IMR-90 (cell line): ENCODE results near the gene SAMHD1. TPM values are rescaled to one million over a fixed set of nuclear protein-coding genes. Genes with fewer than 3 reads are reported as not detected.
"Not testable (repeated sequence)": the region's sequence is repeated elsewhere in the genome, so short reads cannot be mapped to it uniquely, and the experiment has no call there.

ENCODE experiments used
- ATAC-seq: fragments of 200-7000 bp; cut with Tn5 transposase; 2 replicates; pipeline ENCODE4 v1.9.1; 2020; ENCODE audit warnings: low read depth, mild to moderate bottlenecking, moderate library complexity
- BruUV-seq: library from RNA; stranded (reverse); fragments of 400-500 nt; replicated peaks from 2 replicates; lab custom pipeline; 2021; lab: Mats Ljungman, UMichigan
- CTCF ChIA-PET: fragments of 300-600 bp; formaldehyde crosslinking; extraction: SDS; loops from one replicate; lab custom pipeline; 2021; ENCODE audit warnings: antibody characterized with exemption; lab: Yijun Ruan, JAX
- POLR2A ChIA-PET: fragments of 300-600 bp; sonication (Branson Sonifier 250); formaldehyde crosslinking; loops from one replicate; lab custom pipeline; 2022; ENCODE audit warnings: antibody characterized with exemption; ENCODE audit not compliant: unreplicated experiment; lab: Charles Lee
- DNase-seq: peaks from one replicate; pipeline ENCODE4 v3.0.0; 2013
- H2AFZ ChIP-seq: replicated peaks from 2 replicates; pipeline ENCODE3; 2013; ENCODE audit warnings: low read length, mild to moderate bottlenecking; ENCODE audit not compliant: poor library complexity
- H2AK5ac ChIP-seq: 2 replicates; pipeline ENCODE4 v1.6.1; 2013; ENCODE audit warnings: low read depth, low read length, inconsistent platforms
- H2AK9ac ChIP-seq: replicated peaks from 2 replicates; pipeline ENCODE3; 2013; ENCODE audit warnings: mild to moderate bottlenecking, low read depth, low read length, moderate library complexity; ENCODE audit not compliant: poor library complexity
- H2BK120ac ChIP-seq: 2 replicates; pipeline ENCODE4 v1.6.1; 2013; ENCODE audit warnings: low read depth, low read length, inconsistent platforms
- H2BK15ac ChIP-seq: 3 replicates; pipeline ENCODE4 v1.6.1; 2013; ENCODE audit warnings: low read depth, low read length, inconsistent platforms
- H2BK20ac ChIP-seq: 2 replicates; pipeline ENCODE4 v1.6.1; 2013; ENCODE audit warnings: low read depth, mild to moderate bottlenecking, inconsistent platforms, low read length, moderate library complexity
- H2BK5ac ChIP-seq: 2 replicates; pipeline ENCODE4 v1.6.1; 2013; ENCODE audit warnings: mild to moderate bottlenecking, low read depth, low read length, inconsistent platforms; ENCODE audit not compliant: poor library complexity, severe bottlenecking
- H3K14ac ChIP-seq: replicated peaks from 2 replicates; pipeline ENCODE4 v1.6.1; 2013; ENCODE audit warnings: low read depth, low read length, inconsistent platforms
- H3K18ac ChIP-seq: 2 replicates; pipeline ENCODE4 v1.6.1; 2013; ENCODE audit warnings: low read depth, low read length, control low read depth
- H3K23ac ChIP-seq: 2 replicates; pipeline ENCODE4 v1.6.1; 2013; ENCODE audit warnings: low read depth, low read length, inconsistent platforms
- H3K27ac ChIP-seq: 2 replicates; pipeline ENCODE4 v1.5.1; 2013; ENCODE audit warnings: mild to moderate bottlenecking, control low read depth, low read length; ENCODE audit not compliant: insufficient read depth
- H3K27me3 ChIP-seq: 2 replicates; pipeline ENCODE4 v1.6.1; 2013; ENCODE audit warnings: low read length; ENCODE audit not compliant: control insufficient read depth, insufficient read depth
- H3K36me3 ChIP-seq: 2 replicates; pipeline ENCODE4 v1.6.1; 2013; ENCODE audit warnings: low read length, mixed read lengths; ENCODE audit not compliant: control insufficient read depth, insufficient read depth
- H3K4ac ChIP-seq: 2 replicates; pipeline ENCODE4 v1.6.1; 2013; ENCODE audit warnings: low read depth, low read length, inconsistent platforms
- H3K4me1 ChIP-seq: 2 replicates; pipeline ENCODE4 v1.6.1; 2013; ENCODE audit warnings: low read length, mixed read lengths; ENCODE audit not compliant: control insufficient read depth, insufficient read depth
- H3K4me2 ChIP-seq: 2 replicates; pipeline ENCODE4 v1.6.1; 2013; ENCODE audit warnings: low read depth, mild to moderate bottlenecking, control low read depth, low read length, moderate library complexity
- H3K4me3 ChIP-seq: 2 replicates; pipeline ENCODE4 v1.5.1; 2013; ENCODE audit warnings: low read depth, mild to moderate bottlenecking, control low read depth, low read length, moderate library complexity; ENCODE audit not compliant: insufficient read depth
- H3K56ac ChIP-seq: 2 replicates; pipeline ENCODE4 v1.6.1; 2013; ENCODE audit warnings: low read length, inconsistent platforms; ENCODE audit not compliant: insufficient read depth; ENCODE audit errors: extremely low read depth
- H3K79me1 ChIP-seq, 2 experiments: 2 replicates each; pipeline ENCODE4 v1.6.1; 2013; ENCODE audit warnings: low read length in 2 of 2, inconsistent platforms in 1 of 2, low read depth in 1 of 2
- H3K9ac ChIP-seq: 2 replicates; pipeline ENCODE4 v1.6.1; 2013; ENCODE audit warnings: low read depth, low read length, control low read depth
- H3K9me1 ChIP-seq: 2 replicates; pipeline ENCODE4 v1.6.1; 2013; ENCODE audit warnings: low read length, inconsistent platforms; ENCODE audit not compliant: insufficient read depth
- H3K9me3 ChIP-seq: 2 replicates; pipeline ENCODE4 v1.6.1; 2013; ENCODE audit warnings: low read length; ENCODE audit not compliant: control insufficient read depth, insufficient read depth
- H4K20me1 ChIP-seq: 2 replicates; pipeline ENCODE4 v1.6.1; 2013; ENCODE audit warnings: low read length, inconsistent platforms; ENCODE audit not compliant: insufficient read depth
- H4K5ac ChIP-seq: 2 replicates; pipeline ENCODE4 v1.6.1; 2013; ENCODE audit warnings: mild to moderate bottlenecking, low read depth, low read length, control low read depth
- H4K8ac ChIP-seq, 2 experiments: 2 replicates each; pipeline ENCODE4 v1.6.1; 2013; ENCODE audit warnings: low read depth in 2 of 2, low read length in 2 of 2, control low read depth in 1 of 2, inconsistent platforms in 1 of 2
- H4K91ac ChIP-seq: 2 replicates; pipeline ENCODE4 v1.6.1; 2013; ENCODE audit warnings: low read depth, low read length, inconsistent platforms; ENCODE audit not compliant: insufficient read depth
- BHLHE40 ChIP-seq: fragments of 150-350 bp; IDR thresholded peaks from 2 replicates; pipeline ENCODE4 v1.6.1; 2016; ENCODE audit warnings: mild to moderate bottlenecking, low read depth, low read length
- FOS ChIP-seq: fragments of 150-350 bp; IDR thresholded peaks from 2 replicates; pipeline ENCODE4 v1.6.1; 2016; ENCODE audit warnings: low read depth, low read length
- WGBS, 2 experiments: methylation state at CpG; one replicate each; pipeline versions ENCODE4 v1.1.5 to v1.1.7; 2013; ENCODE audit warnings: missing lambda C conversion rate in 2 of 2; ENCODE audit not compliant: insufficient read length in 1 of 2; ENCODE audit errors: extremely low coverage in 2 of 2; 5-methylcytosine and 5-hydroxymethylcytosine counted together
- dilution Hi-C: fragments of 300-500 bp; cut with HindIII; formaldehyde crosslinking; loops from one replicate; pipeline ENCODE4 v1.14.3; 2018; ENCODE audit warnings: low sequenced_read_pairs; ENCODE audit not compliant: unreplicated experiment
- in situ Hi-C: fragments of 300-500 bp; cut with MboI; formaldehyde crosslinking; loops from 3 replicates; pipeline ENCODE4 v1.14.3; 2019; ENCODE audit warnings: low sequenced_read_pairs, inconsistent platforms, mixed read lengths
- intact Hi-C: fragments of 100-400 bp; cut with micrococcal nuclease; formaldehyde crosslinking; loops from 2 replicates; pipeline ENCODE4 v1.10.0; 2022
- polyA plus RNA-seq, 3 experiments: library from polyadenylated mRNA; depleted of rRNA; stranded (reverse); fragments of >200 nt; gene quantifications; 2 replicates each; pipeline ENCODE4 v1.2.3, GENCODE V29; 2012; ENCODE audit warnings: low replicate concordance in 1 of 3
- total RNA-seq: library from RNA; depleted of rRNA; stranded (reverse); fragments of >200 nt; gene quantifications from 2 replicates; pipeline ENCODE4 v1.2.3, GENCODE V29; 2012

The SAMHD1 gene
- total and polyA plus RNA-seq, 2 of the 4 experiments (the other 2 are of a cell fraction), result 6.3 to 14.9 TPM

DNA sequence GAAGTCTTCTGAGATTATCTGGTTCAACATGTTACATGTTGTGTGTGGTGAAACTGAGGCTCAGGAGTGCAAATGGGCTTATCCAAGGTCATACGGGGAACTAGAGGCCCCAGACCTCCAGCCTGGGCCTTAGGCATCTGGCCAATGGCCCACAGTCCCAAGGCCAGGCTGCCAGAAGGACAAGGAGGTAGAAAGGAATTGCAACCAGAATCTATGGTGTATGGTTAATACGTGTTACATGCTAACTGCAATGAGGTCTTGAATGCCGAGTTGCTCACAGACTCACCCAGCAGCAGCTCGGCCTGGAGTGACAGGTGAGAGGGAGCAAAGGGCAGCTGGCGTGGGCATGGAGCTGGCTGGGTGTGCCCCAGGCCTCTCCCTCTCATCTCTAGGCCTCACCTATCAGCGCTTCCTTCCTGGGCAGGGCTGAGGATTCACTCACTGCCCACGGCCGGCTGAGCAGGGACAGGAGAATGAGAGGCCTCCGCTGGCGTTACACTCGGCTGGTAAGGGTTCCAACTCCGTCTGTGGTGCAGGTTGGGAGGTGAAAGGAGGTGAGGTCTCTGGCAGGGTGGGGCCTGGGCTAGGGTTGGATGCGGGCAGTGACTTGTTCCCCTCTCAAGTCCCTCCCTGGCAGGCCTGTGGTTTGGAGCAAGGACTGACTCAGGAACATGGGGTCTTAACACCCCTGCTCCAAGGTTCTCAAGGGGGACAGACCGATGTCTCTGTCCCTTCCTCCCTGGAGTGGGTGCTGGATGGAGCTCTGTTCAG, 75.6 kb downstream of the SAMHD1 start, which contains the start of gene TLDC2:
Gene TLDC2, plus strand, starts transcription at position 437 of the 771 bp plus-strand sequence. Its CDS starts 37 bp downstream, at position 474.
- Histone ChIP-seq H3K27ac (no peak within 1 kb of the TSS), H4K5ac (no peak within 1 kb of the TSS), H2BK20ac (no peak within 1 kb of the TSS), H3K9ac (no peak within 1 kb of the TSS), H4K8ac (no peak within 1 kb of the TSS), H3K4me3 (no peak within 1 kb of the TSS), H2BK15ac (no peak within 1 kb of the TSS), H3K9me3 (no peaks in the 10 kb centered on the region), H3K18ac (no peak within 1 kb of the TSS), H2BK120ac (no peak within 1 kb of the TSS), H4K20me1 (no peaks in the 10 kb centered on the region), H2BK5ac (no peak within 1 kb of the TSS), H3K4me1 (no peaks in the 10 kb centered on the region), H3K36me3 (no peaks in the 10 kb centered on the region), H3K4ac (no peak within 1 kb of the TSS), H3K56ac (no peak within 1 kb of the TSS), H2AK5ac (no peak within 1 kb of the TSS), H3K23ac (no peak within 1 kb of the TSS), H2AFZ (no peak within 1 kb of the TSS), H3K14ac (no peak within 1 kb of the TSS), H4K91ac (no peak within 1 kb of the TSS), H3K79me1 (no peaks in the 10 kb centered on the region), H3K9me1 (no peaks in the 10 kb centered on the region), H2AK9ac (no peak within 1 kb of the TSS), H3K4me2 (no peak within 1 kb of the TSS), H3K27me3 (peaks cover 10% of the 10 kb centered on the region; the same call in 1 of the 2 replicates)
- 100% methylated on average over 1 of the region's 14 CpGs; no CpG with 5 or more reads in 1 of the 2 experiments for WGBS, 2 experiments
- DNase-seq (no peak), ATAC-seq (no peak)
- dilution Hi-C loops, result no loop called here
- intact Hi-C loops, result no loop called here
- POLR2A ChIA-PET, result no interaction called here
- TF ChIP-seq BHLHE40, result no peak
- no peak for TF ChIP-seq FOS
- BruUV-seq, result no TSS peak
- in situ Hi-C loops, result no loop called here
- CTCF ChIA-PET, result no interaction called here

DNA sequence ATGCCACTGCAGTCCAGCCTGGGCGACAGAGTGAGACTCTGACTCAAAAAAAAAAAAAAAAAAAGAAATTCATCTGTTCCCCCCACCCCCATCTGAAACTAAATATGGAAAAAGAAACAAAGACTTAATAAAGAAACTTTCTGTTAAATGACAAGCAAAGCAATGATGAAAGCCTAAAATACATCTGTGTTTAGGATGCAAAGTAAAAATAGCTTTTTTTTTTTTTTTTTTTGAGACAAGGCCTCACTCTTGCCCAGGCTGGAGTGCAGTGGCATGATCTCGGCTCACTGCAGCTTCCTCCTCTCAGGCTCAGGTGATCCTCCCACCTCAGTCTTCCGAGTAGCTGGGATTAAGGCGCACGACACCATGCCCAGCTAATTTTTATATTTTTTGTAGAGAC, 76.4 kb downstream of the SAMHD1 start:
- POLR2A ChIA-PET, BruUV-seq: not testable (repeated sequence)
- no CpG with 5 or more reads among the region's 5 CpGs for WGBS, 2 experiments

More for the DNA sequence above, 76.4 kb downstream of the SAMHD1 start:
- H3K14ac ChIP-seq, H2BK20ac ChIP-seq, H2BK15ac ChIP-seq, H3K4me1 ChIP-seq, dilution Hi-C loops, H3K27me3 ChIP-seq, H2BK120ac ChIP-seq, H3K9me1 ChIP-seq, H2AFZ ChIP-seq, H2AK9ac ChIP-seq, H3K36me3 ChIP-seq, H2BK5ac ChIP-seq, intact Hi-C loops, H3K4me2 ChIP-seq, H3K4me3 ChIP-seq, H3K9ac ChIP-seq, H3K27ac ChIP-seq, H3K9me3 ChIP-seq, ATAC-seq, H3K23ac ChIP-seq, H4K5ac ChIP-seq, H3K4ac ChIP-seq, H3K56ac ChIP-seq, H4K20me1 ChIP-seq, H4K8ac ChIP-seq, in situ Hi-C loops, H2AK5ac ChIP-seq, H4K91ac ChIP-seq, H3K79me1 ChIP-seq, DNase-seq, H3K18ac ChIP-seq: not testable (repeated sequence)
- CTCF ChIA-PET, result interaction anchor here (0.6 kb wide), 2 partner anchors 12 to 197 kb away, joined by 3 read pairs; no protein-coding TSS in a partner anchor
